NCI-H1092 (cell line): ENCODE data around the gene CFAP74.

Experiments used
- DNase-seq: peaks from one replicate; lab custom pipeline; 2025; lab: John Stamatoyannopoulos, UW

CFAP74 gene

DNA sequence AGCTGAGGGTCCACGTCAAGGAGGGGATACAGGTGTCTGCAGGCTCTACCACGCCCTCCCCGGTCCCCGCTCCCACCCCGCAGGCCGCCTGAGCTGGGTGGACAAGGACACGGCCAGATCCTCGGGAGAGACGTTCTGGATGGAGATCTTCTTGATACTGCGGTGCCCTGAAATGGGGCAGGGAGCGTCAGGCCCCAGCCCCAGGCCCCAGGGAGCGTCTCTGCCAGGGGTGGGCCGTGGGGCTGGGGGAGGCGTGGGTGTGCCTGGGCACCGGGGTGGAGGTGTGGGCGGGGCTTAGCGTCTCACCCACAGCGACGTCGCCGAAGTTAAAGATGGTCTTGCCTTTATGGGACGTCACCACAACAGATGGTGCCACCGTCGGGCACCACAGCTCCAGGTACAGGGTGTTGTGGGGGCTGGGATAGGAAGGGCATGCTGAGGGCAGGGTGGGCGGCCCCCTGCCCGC is 77.2 kb downstream of the CFAP74 start:
- DNase-seq = no peak

DNA sequence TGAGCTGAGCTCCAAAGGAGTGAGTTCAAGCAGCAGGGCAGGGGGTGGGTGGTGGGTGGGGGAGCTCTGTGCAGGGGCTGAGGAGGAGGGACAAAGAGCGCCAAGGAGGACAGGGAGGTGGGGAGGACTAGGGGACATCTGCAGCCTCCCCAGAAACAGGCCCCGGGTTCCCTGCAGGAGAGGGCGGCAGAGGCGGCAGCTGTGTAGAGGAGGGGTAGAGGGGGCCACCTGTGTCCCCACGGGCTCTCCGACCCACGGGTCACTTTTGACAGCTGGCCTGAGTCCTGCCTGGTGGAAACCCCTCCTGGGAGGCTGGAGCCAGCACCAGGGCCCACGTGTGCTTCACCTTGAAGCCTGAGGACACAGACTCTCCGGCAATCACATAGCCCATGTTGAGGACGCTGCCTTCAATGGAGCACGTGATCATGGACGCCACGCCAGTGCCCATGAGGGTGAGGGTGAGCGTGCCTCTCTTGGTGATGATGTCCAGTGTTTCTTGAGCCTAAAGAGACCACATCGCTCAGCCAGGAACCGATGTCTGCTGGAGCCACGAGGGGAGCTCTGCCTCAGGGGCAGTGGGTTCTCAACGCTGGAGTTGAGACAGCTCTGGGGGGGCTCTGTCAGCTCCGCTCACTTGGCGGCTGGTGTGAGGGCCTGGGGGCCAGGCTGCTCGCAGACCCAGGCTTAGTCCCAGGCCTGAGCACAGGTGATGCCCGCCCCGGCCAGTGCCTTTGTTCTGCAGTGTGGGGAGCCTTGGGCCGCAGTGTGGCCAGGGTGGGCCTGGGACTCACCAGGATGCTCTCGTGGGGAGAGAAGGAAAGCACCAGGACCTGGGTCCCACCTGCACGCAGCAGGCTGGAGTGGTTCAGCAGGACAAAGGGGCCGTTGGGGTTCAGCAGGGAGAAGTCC is 77.9 kb downstream of the CFAP74 start:
- no peak for DNase-seq

DNA sequence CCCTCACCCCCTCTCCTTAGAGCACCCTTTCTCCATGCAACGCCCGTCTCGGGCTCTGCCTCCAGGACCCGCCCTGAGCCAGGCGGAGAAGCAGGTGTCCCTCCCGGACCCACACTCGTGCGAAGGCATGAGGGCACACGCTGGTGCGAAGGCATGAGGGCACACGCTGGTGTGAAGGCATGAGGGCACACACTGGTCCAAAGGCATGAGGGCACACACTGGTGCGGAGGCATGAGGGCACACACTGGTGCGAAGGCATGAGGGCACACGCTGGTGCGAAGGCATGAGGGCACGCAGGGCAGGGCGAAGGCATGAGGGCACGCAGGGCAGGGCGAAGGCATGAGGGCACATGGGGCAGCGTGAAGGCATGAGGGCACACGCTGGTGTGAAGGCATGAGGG is 78.7 kb downstream of the CFAP74 start:
- no peak for DNase-seq

DNA sequence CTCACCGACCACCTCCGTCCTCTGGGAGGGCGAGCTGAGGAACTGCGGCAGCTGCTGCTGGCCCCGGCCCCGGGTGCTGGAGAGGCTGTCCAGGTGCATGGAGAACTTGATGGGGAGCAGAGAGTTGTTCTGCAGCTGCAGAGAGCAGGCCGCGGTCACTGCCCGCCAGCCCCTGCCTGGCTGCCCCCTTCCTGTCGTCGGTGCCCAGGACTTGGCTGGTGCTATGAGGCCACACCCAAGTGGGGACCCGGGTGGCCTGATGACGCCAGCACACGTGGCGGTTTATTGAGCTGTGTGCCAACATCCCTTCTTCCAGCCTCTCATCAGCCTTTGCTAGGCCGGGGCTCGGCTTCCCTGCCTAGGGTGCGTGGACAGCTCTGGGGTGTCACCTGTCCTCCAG is 79.2 kb downstream of the CFAP74 start:
- DNase-seq = no peak

DNA sequence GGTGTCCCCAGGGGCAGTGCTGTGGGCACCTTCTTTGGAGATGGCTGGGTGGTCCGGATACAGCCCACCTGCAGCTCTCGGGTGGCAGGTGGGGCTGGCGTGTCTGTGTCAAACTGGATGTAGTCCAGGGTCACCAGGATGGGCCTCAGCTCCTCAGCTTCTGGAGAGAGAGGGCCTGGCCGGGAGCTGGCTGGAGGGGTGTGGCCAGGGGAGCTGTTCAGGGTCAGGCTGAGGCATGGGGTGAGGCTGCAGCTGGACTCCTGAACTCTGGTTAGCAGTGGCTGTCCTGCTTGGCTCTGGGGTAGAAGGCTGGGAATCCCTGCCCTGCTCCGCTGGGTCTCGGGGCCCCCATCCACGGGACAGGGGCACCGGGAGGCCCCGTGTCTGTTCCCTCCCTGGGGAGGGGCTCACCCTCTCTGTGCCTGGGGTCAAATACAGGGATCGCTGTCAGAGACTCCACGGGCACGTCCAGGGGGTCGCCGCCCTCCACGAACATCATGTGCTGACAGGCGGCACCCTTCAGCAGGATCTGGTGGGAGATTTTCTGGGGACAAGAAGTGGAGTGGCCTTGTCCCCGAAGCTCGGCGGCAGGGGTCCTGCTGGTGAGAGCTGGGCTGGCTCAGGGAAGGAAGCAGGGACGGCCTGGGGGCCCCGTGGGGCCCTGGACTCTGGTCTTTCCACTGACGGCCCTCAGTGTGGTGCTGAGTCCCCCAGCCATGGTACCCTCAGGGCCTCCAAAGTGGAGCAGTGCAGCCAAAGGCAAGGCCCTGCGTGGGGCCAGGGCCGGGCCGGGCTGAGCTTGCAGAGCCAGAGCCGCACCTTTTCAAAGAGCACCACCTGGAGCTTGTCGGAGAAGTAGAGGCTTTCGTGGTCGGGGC is 80.4 kb downstream of the CFAP74 start:
- DNase-seq = no peak

DNA sequence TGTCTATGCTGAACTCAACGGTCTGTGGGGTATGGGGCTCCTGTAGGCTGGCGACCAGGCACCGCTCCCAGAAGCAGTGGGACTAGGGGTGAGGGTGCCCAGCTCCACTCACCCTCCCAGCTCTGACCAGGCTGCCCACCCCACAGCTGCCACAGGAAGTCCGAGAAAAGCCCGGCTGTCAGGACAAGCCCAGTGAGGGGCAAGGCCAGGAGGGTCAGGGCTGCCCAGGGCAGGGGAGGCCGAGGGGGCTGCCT is 81.0 kb downstream of the CFAP74 start:
- DNase-seq = no peak

DNA sequence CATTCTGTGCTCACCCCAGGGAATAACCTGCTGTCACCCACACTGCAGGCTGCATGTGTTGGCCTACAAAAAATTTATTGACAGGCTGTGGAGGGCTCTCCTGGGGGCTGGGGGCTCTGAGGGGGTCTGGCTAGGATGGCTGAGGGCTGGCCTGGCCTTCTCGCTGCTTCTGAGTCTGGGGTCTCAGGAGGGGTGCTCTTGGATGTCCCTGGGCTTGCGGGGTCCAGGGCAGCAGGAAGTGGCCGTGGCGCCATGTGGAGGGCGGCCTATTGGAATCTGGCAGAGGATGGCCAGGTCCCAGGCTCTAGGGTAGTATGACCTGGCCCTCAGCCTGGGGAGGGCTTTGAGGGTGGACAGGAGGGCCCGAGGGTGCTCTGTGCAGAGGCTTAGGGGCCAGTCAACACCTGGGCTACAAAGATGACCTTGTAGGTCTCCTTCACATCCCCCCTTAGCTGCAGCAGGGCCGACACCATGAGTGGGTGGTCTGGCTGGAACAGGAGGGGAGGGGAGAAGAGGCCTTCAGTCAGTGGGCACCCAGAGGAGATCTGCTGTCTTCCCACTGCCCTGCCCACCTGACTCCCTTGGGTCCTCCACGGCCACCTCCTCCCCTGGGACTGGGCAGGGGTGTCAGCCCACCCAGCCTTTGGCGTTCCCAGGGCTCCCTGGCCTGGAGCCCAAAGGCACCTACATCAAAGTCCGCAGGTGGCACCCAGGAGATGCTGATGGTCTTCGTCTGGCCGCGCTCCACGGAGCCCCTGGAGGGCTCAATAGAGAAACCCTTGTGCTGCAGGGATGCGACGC is 81.5 kb downstream of the CFAP74 start:
- no peak for DNase-seq

DNA sequence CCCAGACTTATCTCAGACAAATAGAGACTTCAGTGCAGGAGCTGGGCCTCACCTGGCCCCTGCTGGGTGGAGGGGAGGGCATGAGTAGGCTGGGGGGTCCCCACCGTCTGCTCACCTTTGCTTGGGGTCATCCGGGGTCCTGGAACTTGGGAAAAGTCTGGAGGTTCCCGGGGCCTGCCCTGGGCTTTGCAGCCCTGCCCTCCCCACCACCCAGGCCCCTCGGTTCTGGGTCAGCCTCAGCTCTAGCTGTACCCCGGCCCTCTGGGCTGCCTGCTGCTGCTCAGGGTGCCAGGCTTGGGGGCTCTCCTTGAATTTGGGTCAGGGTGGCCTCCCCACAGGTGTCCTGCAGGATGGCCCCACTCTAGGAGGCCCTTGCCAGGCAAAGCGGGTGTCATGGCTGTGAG is 82.1 kb downstream of the CFAP74 start:
- no peak for DNase-seq

DNA sequence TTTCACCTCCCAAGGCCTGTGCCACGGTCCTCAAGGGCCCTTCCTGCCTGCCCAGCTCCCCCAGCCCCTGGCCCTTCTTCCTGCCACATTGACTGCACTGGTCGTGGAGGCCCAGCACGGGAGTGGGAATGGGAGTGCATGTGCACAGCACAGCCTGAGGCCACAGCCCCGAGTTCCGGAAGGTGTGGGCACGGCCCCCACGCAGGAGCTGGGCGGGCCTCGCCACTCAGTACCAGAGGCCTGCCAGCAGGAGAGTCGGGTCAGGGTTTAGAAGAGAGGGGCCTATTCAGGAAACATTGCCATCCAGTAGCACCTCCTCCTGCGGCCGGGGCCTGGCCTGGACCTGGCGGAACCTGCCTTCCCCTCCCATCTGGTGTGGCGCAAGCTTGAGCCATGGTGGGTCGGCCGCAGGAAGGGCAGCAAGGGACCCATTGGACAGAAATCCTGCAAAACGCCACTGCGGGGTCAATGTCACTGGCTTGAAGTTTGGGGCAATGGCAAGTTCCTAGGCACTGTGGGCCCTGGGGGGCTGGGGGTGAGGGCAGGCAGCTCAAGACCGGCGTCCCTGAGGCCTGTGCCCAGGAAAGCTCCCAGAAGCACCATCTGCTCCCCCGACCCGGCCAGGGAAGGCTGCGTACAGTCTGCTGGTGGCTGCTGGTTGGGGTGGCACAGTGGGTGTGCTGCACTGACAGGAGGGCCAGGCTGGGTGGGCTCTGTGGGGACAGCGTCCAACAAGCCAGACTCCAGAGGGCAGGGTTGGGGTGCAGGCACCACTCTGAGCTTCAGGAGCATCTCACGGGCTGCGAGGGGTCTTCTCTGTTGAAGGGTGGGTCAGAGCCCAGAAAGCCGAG is 82.8 kb downstream of the CFAP74 start:
- DNase-seq = no peak

DNA sequence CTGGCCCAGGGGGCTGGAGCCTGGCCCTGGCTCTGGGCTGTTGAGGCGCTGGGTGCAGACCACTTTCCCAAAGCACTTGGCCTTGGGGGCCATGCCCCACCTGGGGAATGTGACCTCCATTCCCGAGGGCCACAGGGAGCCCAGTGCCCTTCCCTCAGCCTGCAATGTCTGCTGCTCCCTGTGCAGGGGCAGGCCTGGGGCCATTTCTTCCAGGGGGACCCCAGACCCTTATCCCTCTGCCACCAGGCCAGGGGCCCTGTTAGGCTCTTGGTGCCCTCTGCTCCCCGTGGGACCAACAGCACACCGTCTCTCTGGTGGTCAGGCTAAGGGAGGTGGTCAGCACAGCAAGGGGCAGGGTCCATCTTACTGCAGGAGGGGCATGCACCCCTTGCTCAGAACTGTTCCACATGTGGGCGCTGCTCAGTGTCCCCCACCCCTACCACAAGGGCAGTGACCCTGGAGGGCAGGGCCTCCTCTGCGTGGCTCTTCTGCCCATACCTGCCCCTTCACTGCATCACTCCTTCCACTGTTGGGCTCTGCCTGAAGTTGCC is 83.5 kb downstream of the CFAP74 start:
- DNase-seq = no peak

DNA sequence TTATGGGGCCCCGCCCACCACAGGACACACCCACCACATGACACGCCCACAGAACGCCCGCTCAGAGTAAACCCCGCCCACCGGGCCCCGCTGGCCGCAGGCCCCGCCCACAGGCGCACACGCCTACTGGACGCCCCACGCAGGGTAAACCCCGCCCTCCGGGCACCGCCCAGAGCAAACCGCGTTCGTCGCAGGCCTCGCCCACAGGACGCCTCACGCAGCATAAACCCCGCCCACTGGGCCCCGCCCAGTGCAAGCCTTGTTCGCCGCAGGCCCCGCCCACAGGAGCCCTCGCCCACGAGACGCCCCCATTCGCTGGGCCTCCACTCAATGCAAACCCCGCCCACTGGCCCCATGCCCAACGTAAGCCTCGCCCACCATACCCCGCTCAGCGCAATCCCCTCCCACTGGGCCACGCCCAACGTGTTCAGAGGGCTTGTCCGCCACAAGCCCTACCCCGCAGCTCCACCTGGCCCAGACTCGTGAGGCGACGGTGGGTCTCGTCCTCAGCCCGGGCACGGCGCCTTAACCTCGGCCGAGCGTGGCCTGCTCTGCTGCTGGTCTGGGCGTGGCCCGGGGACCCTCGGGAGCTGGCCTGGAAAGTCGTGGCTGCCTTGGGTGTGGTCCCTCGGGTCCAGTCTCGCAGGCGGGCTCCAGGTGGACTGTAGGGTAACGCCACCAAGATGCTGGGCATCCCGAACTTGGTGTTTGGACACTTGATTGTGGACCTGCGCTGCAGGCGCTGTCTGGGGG is 84.1 kb downstream of the CFAP74 start:
- peak; percentile 87 for DNase-seq

DNA sequence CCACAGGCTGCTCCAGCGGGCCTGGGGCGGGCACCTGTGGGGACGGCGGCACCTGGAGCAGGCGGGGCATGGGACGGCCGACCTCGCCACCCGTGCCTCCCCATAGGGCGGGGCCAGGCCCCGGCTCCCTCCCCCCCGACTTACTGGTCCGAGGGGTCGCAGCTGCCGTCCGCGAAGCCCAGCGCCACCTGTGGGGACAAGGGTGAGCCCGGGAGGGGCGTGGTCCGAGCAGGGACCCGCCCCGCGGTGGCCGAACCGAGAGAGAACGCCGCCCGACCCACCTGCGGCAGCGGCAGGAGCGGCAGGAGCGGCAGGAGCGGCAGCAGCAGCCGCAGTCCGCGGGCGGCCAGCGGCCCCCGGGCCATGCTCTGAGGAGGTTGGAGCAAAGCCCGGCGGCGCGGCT is 84.7 kb downstream of the CFAP74 start, which contains the start of gene TMEM52:
Gene TMEM52 (minus strand): TSS at position 379 of the 403 bp plus-strand sequence. CDS start 14 bp downstream, at position 365.
- no peak for DNase-seq

DNA sequence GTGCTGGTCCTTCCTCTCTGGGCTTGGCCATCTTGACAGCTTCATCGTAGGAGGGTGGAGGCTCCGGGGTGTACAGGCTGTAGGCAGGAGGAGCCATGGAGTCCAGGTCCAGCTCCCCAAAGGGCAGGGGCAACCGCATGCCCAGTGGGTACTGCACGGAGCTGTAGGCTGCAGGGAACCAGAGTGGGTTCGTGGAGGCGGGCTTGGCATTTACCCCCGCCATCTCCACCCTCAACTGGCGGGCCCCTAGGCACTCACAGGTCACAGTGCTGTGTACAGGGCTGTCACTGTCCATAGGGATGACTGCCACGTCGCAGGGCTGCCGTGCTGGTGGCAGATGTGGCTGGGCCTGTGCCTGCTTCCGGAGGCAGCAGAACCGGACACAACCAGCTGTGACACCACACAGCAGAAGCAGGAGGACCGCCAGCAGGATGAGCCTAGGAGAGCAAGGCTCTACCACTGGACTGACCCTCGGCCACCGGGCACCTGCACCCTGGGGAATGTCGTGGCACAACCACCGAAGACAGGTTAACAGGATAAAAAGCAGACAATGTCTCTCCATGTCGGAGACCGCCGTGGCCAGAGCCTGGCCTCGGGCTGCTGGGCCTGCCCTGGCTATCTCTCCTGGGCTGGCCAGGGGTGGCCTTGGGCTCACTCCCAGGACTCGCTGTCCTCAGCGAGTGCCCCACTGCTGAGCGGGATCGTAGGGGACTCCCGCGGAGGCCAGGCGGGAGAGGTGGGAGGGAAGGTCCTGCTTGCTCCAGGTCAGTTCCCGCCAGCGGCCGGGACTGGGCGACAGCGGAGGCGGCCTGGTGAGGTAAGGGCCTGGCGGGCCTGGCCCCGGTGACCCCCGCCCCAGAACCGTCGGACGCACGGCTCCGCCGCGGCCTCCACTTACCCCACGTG is 85.3 kb downstream of the CFAP74 start:
- DNase-seq = no peak

DNA sequence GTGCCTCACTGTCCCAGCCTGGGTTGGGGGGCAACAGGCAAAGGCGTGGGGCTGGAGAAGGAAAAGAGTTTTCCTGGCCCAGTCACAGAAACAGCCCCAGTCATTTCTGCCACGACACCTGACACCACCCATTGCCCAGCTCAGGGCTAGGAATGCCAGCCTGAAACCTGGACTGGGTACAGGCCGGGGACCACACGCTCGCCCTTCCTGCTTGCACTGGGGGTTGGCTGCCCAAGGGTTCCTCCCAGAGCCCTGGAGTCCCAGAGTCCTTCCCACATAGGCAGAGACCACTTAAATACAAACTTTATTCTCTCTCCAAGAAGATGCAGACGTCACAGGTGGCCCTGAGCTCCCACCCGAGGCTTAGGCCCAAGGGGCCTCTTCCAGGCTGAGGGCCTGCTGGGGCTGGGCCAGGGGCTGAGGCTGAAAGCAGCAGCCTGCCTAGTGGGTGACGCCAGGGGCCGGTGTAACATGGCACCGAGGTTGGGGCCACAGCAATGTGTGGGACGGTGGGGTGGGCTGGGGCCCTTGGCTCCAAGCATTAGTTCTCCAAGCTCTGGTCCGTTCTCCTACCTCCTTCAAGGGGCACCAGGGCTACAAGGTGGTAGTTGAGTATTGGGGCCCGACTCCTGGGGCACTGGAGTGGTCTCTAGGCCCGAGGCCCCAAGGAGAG is 86.1 kb downstream of the CFAP74 start:
- no peak for DNase-seq

DNA sequence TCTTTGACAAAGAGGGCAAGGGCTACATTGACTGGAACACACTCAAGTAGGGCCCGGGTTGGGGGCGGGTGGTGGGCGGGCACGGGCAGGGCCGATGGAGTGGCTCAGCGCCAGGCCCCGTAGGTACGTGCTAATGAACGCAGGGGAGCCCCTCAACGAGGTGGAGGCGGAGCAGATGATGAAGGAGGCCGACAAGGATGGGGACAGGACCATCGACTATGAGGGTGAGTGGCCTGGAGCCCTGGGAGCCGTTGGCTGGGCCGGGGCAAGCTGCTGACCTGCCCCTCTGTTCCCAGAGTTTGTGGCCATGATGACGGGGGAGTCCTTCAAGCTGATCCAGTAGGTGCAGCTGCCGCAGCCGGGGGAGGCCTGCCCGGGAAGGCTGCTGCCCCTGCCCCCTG is 86.7 kb downstream of the CFAP74 start:
- DNase-seq = no peak

DNA sequence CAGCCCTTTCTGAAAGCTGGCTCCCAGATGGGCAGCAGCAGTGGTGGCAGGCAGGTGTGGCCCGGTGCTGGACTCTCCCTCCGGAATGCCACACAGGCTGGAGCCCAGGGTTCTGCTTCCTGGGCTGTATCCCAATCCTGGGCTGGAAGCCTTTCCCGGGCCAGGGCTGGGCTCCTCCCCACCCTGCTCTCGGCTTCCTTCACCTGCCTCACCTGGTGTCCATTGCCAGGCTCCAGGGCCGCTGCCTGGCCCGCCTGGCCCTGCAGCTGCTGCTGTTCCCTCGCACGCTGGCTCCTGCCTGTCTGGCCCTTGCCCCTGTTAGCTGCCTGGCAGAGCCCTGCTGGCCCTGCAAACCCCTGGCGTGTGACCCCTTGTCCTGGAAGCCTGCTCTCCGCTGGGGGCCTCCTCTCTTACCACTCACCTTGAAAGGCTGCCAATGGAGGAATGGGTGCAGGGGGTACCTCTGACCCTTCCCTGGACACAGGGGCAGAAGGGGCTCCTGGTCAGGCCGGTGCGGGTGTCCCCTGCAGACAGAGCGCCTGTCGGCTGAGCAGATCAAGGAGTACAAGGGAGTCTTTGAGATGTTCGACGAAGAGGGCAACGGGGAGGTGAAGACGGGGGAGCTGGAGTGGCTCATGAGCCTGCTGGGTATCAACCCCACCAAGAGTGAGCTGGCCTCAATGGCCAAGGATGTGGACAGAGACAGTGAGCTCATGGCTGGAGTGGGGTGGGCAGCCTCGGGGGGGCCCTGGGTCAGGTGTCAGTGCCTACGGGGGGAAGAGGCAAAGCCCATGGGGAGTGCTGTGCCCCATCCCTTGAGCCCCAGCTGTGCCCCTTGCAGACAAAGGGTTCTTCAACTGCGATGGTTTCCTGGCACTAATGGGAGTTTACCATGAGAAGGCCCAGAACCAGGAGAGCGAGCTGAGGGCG is 87.4 kb downstream of the CFAP74 start:
- no peak for DNase-seq

DNA sequence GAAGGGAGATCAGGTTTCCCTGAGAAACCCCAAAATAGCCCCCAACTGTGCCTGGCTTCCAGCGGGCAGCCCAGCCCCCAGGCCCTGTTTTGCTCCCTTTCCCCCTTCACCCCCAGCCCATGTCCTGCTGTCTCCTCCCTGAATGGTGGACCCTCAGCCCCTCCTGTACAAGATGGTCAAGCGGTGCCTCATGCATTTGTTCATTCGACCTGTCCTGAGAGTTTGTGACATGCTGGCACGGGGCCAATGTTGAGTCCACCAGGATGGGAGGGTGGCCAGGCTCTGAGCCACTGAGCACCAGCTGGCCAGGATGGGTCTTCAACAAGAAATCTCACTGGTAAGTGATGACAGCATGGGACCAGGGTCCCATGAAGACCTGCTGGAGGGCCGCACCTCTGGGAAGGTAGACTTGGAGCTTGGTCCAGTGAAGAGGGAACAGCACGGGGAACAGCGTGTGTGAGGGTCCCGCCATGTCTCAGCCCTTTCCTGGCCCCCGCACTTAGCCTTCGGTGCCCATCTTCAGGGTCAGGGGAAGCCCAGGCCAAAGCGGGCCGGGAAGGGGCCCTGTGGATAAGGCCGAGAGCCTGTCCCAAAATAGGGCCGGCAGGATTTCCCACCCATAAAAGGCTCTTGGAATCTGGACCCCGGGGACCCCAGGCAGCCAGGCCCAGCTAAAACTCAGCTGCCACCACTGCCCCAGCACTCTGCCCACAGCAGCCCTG is 88.5 kb downstream of the CFAP74 start, which contains the start of gene CALML6:
Gene CALML6 (plus strand): TSS at position 290 of the 722 bp plus-strand sequence. CDS start 21 bp downstream, at position 311.
- no peak for DNase-seq
